K562 (cell line): ENCODE results near the gene ICA1L. TPM values are rescaled to one million over a fixed set of nuclear protein-coding genes. Genes with fewer than 3 reads are reported as not detected.

Source experiments
- CEBPG ChIP-seq, 3 experiments: fragments of 200-800 bp in 1 of 3; sonication (Bioruptor generic) in 1 of 3; sonication (generic) in 1 of 3; formaldehyde crosslinking in 1 of 3; IDR thresholded peaks in 2 of 3; conservative IDR thresholded peaks in 1 of 3; 2 replicates each; pipeline versions ENCODE4 v1.6.1 to v1.8.0; 2016 to 2022; ENCODE audit warnings: missing compliant biosample characterization in 2 of 3, missing genetic modification characterization in 2 of 3, mild to moderate bottlenecking in 1 of 3, missing genetic modification reagents in 1 of 3
- ETS2 ChIP-seq: IDR thresholded peaks from 2 replicates; pipeline ENCODE4 v1.6.1; 2016; ENCODE audit warnings: borderline replicate concordance, missing genetic modification characterization, mild to moderate bottlenecking, moderate library complexity, missing compliant biosample characterization; ENCODE audit not compliant: poor library complexity, severe bottlenecking
- EWSR1 ChIP-seq: fragments of 450-650 bp; IDR thresholded peaks from 2 replicates; pipeline ENCODE4 v1.6.1; 2018; ENCODE audit warnings: borderline replicate concordance, mild to moderate bottlenecking, low read depth, moderate library complexity; ENCODE audit not compliant: partially characterized antibody
- HDAC1 ChIP-seq, 2 experiments: fragments of 450-650 bp; IDR thresholded peaks; 2 replicates each; pipeline ENCODE4 v1.6.1; 2016 to 2017; ENCODE audit warnings: inconsistent platforms in 1 of 2, mild to moderate bottlenecking in 1 of 2, moderate library complexity in 1 of 2
- LEF1 ChIP-seq: fragments of 450-650 bp; IDR thresholded peaks from 2 replicates; pipeline ENCODE4 v1.6.1; 2016; ENCODE audit warnings: mild to moderate bottlenecking
- MAZ ChIP-seq, 2 experiments: fragments of 450-650 bp in 1 of 2; sonication (generic) in 1 of 2; formaldehyde crosslinking; IDR thresholded peaks in 1 of 2; conservative IDR thresholded peaks in 1 of 2; 2 replicates each; pipeline versions ENCODE4 v1.4.0 to v1.5.0; 2020; ENCODE audit warnings: mild to moderate bottlenecking in 1 of 2, missing genetic modification reagents in 1 of 2
- MTF1 ChIP-seq: fragments of 250-450 bp; sonication (Bioruptor Pico); IDR thresholded peaks from 2 replicates; pipeline ENCODE4 v1.9.0; 2021; ENCODE audit warnings: moderate library complexity, mild to moderate bottlenecking, inconsistent platforms, borderline replicate concordance
- MXI1 ChIP-seq: IDR thresholded peaks from 2 replicates; pipeline ENCODE4 v1.6.1; 2011; ENCODE audit warnings: low read depth, mild to moderate bottlenecking, improper control_type of control experiment, low read length
- TARDBP ChIP-seq: fragments of 450-650 bp; IDR thresholded peaks from 2 replicates; pipeline ENCODE4 v1.6.1; 2016
- THRAP3 ChIP-seq: fragments of 450-650 bp; IDR thresholded peaks from 2 replicates; pipeline ENCODE4 v1.6.1; 2016; ENCODE audit warnings: mild to moderate bottlenecking, inconsistent platforms, borderline replicate concordance
- YY1 ChIP-seq, 3 experiments: IDR thresholded peaks; 2 replicates each; pipeline ENCODE4 v1.6.1; 2011; ENCODE audit warnings: low read length in 2 of 3, mild to moderate bottlenecking in 2 of 3, moderate library complexity in 2 of 3, borderline replicate concordance in 1 of 3, control low read depth in 1 of 3, low read depth in 1 of 3; ENCODE audit not compliant: insufficient read depth in 3 of 3, insufficient replicate concordance in 2 of 3, control insufficient read depth in 1 of 3, insufficient read length in 1 of 3; ENCODE audit errors: extremely low read depth in 1 of 3
- ZNF583 ChIP-seq: fragments of 250-450 bp; sonication (Bioruptor Pico); IDR thresholded peaks from 2 replicates; pipeline ENCODE4 v1.4.0; 2020
- polyA plus RNA-seq, 8 experiments: library from polyadenylated mRNA; depleted of rRNA in 4 of 8; stranded (reverse) in 5 of 8; unstranded in 3 of 8; fragments of >200 nt; fragmentation: Nextera tagmentation in 2 of 8; fragmentation: Illumina TruSeq in 1 of 8; extraction: Ambion mirVana in 2 of 8; extraction: Trizol in 1 of 8; gene quantifications; 2 replicates each; pipeline versions ENCODE4 v1.2.1 to v1.2.3, GENCODE V29; 2011 to 2014; ENCODE audit warnings: inconsistent platforms in 1 of 8, missing spikeins in 1 of 8
- total RNA-seq, 7 experiments: library from RNA; depleted of rRNA in 6 of 7; stranded (reverse); fragments of >200 nt in 6 of 7; fragmentation: Illumina TruSeq in 2 of 7; extraction: Trizol in 2 of 7; gene quantifications; 2 replicates each; pipeline versions ENCODE4 v1.2.1 to v1.2.3, GENCODE V29; 2011 to 2021; ENCODE audit warnings: low replicate concordance in 1 of 7
- TF ChIP-seq, protein P1 (sequence below), 2 experiments: fragments of 450-650 bp; IDR thresholded peaks; 2 replicates each; pipeline ENCODE4 v1.6.1; 2016; ENCODE audit warnings: mild to moderate bottlenecking in 2 of 2, borderline replicate concordance in 1 of 2, low read depth in 1 of 2, moderate library complexity in 1 of 2
- TF ChIP-seq, protein P2 (sequence below): sonication (generic); formaldehyde crosslinking; IDR thresholded peaks from 2 replicates; pipeline ENCODE4 v1.8.0; 2023; ENCODE audit warnings: mild to moderate bottlenecking, missing genetic modification reagents

ICA1L gene
- total and polyA plus RNA-seq, 9 of the 15 experiments (the other 6 are each of a cell fraction or from before 2014, with no cell fraction given), result 0.57 to 1.7 (median 1.1) TPM

DNA sequence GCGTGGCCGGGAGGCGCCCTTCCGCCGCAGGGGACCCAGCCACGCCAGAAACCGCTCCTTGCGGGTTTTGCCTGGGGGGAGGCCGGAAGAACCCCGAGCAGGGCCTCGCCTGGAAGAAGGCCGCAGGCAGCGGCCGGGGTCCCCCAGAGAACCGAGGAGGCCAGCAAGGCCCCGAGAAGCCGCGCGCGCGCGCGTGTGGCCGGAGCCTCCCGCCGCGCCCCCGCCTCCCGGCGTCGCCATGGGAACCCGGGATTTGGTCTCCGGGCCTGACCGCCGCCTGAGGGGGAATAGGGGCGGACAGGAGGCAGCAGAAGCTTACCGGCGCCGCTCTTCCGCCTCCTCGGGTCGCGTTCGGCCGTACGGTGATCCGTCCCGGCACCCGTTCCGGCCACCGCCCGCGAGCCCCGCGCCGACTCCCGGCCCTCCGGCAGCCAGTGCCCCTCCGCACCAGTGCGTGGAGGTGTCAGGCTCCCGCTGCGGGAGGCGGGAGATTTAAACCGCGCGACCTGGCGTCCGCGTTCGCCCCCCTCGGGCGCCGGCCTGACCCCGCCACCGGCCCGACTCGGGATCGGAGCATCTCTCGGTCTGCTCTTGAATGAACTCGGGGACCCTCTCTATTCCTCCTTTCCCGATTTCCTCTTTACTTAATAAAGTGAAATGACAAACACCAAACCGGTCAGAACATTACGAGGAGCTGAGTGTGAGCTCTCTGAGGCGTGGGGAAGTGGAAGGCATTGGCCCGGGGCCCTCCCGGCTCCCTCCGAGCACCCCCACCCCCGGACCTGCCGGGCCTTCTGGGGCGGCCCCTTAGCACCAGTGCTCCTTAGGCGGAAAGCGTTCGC, at the start of gene ICA1L (continued):
- TF ChIP-seq THRAP3 (no peak), ZNF583 (CRISPR knock-in tag) (no peak), CEBPG (CRISPR knock-in tag; IDR thresholded peaks at IDR 0.05) (no peak), CEBPG (tag; conservative IDR thresholded peaks at IDR 0.05 in 1 of 2, IDR thresholded peaks at IDR 0.05 in 1 of 2) (no peak), ETS2 (tag) (no peak), LEF1 (no peak), TARDBP (no peak), MAZ (CRISPR knock-in tag; conservative IDR thresholded peaks at IDR 0.05 in 1 of 2, IDR thresholded peaks at IDR 0.05 in 1 of 2) (peak; percentile 50 to 57; a peak in 3 of 4 replicates), YY1 (IDR thresholded peaks at IDR 0.05; ENCODE audit: borderline replicate concordance in 1 of 3, control insufficient read depth in 1 of 3, extremely low read depth in 1 of 3, insufficient read depth in 3 of 3, insufficient read length in 1 of 3, insufficient replicate concordance in 2 of 3, low read depth in 1 of 3, low read length in 2 of 3) (peak in 1 of 3 experiments; percentile 32), EWSR1 (no peak), MTF1 (CRISPR knock-in tag) (no peak), HDAC1 (IDR thresholded peaks at IDR 0.05) (no peak; a peak in 1 of 4 replicates), MXI1 (0 out of 2 replicates have a peak, but pooled peaks have one; percentile 41)
- TF ChIP-seq, protein P1, sequence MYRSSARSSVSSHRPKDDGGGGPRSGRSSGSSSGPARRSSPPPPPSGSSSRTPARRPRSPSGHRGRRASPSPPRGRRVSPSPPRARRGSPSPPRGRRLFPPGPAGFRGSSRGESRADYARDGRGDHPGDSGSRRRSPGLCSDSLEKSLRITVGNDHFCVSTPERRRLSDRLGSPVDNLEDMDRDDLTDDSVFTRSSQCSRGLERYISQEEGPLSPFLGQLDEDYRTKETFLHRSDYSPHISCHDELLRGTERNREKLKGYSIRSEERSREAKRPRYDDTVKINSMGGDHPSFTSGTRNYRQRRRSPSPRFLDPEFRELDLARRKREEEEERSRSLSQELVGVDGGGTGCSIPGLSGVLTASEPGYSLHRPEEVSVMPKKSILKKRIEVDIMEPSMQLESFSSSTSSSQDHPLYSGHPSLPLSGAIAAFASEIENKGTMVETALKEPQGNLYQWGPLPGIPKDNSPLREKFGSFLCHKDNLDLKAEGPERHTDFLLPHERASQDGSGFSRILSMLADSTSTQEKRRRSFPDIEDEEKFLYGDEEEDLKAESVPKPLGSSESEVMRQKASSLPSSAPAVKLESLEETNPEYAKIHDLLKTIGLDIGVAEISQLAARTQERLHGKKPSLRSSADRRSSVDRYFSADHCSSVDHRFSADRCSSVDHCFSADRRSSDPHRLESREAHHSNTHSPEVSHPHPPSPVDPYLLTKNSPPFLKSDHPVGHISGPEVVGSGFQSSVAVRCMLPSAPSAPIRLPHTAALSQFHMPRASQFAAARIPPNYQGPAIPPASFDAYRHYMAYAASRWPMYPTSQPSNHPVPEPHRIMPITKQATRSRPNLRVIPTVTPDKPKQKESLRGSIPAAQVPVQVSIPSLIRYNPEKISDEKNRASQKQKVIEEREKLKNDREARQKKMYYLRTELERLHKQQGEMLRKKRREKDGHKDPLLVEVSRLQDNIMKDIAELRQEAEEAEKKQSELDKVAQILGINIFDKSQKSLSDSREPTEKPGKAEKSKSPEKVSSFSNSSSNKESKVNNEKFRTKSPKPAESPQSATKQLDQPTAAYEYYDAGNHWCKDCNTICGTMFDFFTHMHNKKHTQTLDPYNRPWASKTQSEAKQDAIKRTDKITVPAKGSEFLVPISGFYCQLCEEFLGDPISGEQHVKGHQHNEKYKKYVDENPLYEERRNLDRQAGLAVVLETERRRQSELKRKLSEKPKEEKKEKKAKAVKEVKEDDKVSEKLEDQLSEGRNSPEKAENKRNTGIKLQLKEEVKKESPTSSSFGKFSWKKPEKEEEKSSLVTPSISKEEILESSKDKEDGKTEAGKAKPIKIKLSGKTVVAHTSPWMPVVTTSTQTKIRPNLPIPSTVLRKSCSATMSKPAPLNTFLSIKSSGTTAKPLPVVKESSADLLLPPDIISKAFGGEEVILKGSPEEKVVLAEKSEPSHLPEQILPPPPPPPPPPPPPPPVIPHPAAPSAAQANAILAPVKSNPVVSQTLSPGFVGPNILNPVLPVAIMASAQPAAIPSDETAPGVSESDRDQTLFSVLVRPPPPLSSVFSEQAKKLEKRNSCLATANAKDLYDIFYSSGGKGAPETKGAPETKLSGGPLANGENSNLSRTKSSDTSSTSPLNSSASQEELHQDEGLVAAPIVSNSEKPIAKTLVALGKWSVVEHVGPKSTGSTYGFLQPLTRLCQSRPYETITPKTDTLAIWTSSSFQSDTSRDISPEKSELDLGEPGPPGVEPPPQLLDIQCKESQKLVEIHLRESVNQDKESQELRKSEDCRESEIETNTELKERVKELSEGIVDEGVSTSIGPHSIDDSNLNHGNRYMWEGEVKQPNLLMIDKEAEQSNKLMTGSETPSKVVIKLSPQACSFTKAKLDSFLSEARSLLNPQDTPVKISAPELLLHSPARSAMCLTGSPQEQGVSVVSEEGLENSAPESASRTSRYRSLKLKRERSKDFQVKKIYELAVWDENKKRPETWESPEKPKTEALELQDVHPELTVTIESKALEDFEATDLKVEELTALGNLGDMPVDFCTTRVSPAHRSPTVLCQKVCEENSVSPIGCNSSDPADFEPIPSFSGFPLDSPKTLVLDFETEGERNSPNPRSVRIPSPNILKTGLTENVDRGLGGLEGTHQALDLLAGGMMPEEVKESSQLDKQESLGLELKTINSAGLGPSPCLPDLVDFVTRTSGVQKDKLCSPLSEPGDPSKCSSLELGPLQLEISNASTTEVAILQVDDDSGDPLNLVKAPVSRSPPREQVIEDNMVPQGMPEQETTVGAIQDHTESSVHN (IDR thresholded peaks at IDR 0.05; ENCODE audit: borderline replicate concordance in 1 of 2, low read depth in 1 of 2), result no peak
- TF ChIP-seq, protein P2, sequence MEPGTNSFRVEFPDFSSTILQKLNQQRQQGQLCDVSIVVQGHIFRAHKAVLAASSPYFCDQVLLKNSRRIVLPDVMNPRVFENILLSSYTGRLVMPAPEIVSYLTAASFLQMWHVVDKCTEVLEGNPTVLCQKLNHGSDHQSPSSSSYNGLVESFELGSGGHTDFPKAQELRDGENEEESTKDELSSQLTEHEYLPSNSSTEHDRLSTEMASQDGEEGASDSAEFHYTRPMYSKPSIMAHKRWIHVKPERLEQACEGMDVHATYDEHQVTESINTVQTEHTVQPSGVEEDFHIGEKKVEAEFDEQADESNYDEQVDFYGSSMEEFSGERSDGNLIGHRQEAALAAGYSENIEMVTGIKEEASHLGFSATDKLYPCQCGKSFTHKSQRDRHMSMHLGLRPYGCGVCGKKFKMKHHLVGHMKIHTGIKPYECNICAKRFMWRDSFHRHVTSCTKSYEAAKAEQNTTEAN (CRISPR knock-in tag), result no peak
